ENCODE results near the gene TMUB1.

Gene TMUB1

DNA sequence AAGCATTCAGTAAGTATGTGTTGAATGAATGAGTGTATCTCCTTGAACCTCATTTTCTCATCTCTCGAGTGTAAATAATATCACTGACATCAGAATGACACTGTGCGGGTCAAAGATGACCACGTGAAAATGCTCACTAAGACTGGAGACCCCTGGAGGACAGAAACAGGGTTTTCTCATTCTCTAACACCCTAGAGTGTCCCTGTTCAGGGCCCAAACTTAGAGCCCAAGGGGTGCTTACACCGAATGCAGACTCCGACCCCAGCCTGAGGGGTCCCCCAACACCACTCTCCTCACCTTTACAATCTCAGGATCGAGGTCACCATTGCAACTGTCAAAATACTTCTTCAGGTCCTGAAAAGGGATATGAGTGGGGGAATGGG is 27.0 kb downstream of the TMUB1 start:
- Histone ChIP-seq H3K27me3 (ENCODE audit: control insufficient read depth, low read length) (no peaks in the 10 kb centered on the region), H4K20me1 (ENCODE audit: control insufficient read depth, insufficient read depth, low read depth, low read length) (peaks cover 6% of the 10 kb centered on the region; the same call in 1 of the 2 replicates), H3K9me2 (replicated peaks; ENCODE audit: control insufficient read depth, low read length) (no peaks in the 10 kb centered on the region), H3K36me3 (ENCODE audit: control insufficient read depth, low read length) (peaks cover 5% of the 10 kb centered on the region; the same call in 1 of the 2 replicates), H3K79me2 (ENCODE audit: control insufficient read depth, low read length) (peaks cover 18% of the 10 kb centered on the region), H3K9me3 (ENCODE audit: control insufficient read depth, insufficient read depth, low read length) (no peaks in the 10 kb centered on the region), H3F3A (ENCODE audit: control insufficient read depth, insufficient read depth) (peaks cover 7% of the 10 kb centered on the region), H3K4me3 (ENCODE audit: low read length) (no peak overlapping the region), H3K27ac (ENCODE audit: low read depth, low read length) (no peak overlapping the region), H3K4me2 (ENCODE audit: low read length) (0 out of 2 replicates have a peak overlapping the region, but pooled peaks have one; percentile 64), H3K4me1 (ENCODE audit: control insufficient read depth, low read length) (peaks cover 32% of the 10 kb centered on the region)
- TF ChIP-seq EZH2phosphoT487 (IDR thresholded peaks at IDR 0.05; ENCODE audit: borderline replicate concordance, low read length) (no peak), CTCF (IDR thresholded peaks at IDR 0.05; ENCODE audit: low read depth, low read length, poor library complexity, severe bottlenecking) (peak; percentile 16)

GRCh38 chr7:151053751-151054150 is 29.5 kb downstream of the TMUB1 start:
- Histone ChIP-seq H3K9me3 (ENCODE audit: control insufficient read depth, insufficient read depth, low read length) (no peaks in the 10 kb centered on the region), H3K4me2 (ENCODE audit: low read length) (no peak overlapping the region), H3K27ac (ENCODE audit: low read depth, low read length) (no peak overlapping the region), H3F3A (ENCODE audit: control insufficient read depth, insufficient read depth) (peaks cover 3% of the 10 kb centered on the region), H4K20me1 (ENCODE audit: control insufficient read depth, insufficient read depth, low read depth, low read length) (no peaks in the 10 kb centered on the region), H3K27me3 (ENCODE audit: control insufficient read depth, low read length) (peaks cover 11% of the 10 kb centered on the region; the same call in 1 of the 2 replicates), H3K9me2 (replicated peaks; ENCODE audit: control insufficient read depth, low read length) (no peaks in the 10 kb centered on the region), H3K79me2 (ENCODE audit: control insufficient read depth, low read length) (no peaks in the 10 kb centered on the region), H3K36me3 (ENCODE audit: control insufficient read depth, low read length) (no peaks in the 10 kb centered on the region), H3K4me1 (ENCODE audit: control insufficient read depth, low read length) (peaks cover 20% of the 10 kb centered on the region), H3K4me3 (ENCODE audit: low read length) (no peak overlapping the region)
- TF ChIP-seq EZH2phosphoT487 (IDR thresholded peaks at IDR 0.05; ENCODE audit: borderline replicate concordance, low read length) (no peak), CTCF (IDR thresholded peaks at IDR 0.05; ENCODE audit: low read depth, low read length, poor library complexity, severe bottlenecking) (no peak)

DNA sequence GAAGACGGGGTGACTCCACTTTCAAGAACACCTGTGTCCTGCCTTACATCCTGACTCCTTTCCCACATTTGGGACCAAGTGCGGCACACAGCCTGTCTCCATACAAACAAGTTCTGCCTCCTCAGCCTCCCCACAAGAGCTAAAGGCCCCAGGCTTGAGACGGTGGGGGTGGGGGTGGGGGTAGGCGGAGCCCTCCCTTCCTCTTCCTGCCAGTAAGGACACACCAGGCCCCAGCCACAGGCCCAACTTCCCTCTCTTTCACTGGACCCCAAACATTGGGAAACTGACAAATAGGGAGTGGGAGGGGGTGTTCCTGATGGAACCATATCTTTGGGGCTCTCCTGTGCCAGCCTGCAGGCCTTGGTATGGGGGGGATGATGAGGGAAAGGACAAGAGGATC is 30.2 kb downstream of the TMUB1 start:
- no peaks in the 10 kb centered on the region for H3F3A ChIP-seq (ENCODE audit: control insufficient read depth, insufficient read depth)
- H3K4me3 ChIP-seq (ENCODE audit: low read length): no peak overlapping the region
- peaks cover 11% of the 10 kb centered on the region; the same call in 1 of the 2 replicates for H3K27me3 ChIP-seq (ENCODE audit: control insufficient read depth, low read length)

More for the DNA sequence above, 30.2 kb downstream of the TMUB1 start:
- no peaks in the 10 kb centered on the region for H3K79me2 ChIP-seq (ENCODE audit: control insufficient read depth, low read length)
- no peaks in the 10 kb centered on the region for H3K9me2 ChIP-seq (replicated peaks; ENCODE audit: control insufficient read depth, low read length)
- H3K4me2 ChIP-seq (ENCODE audit: low read length): no peak overlapping the region
- no peaks in the 10 kb centered on the region for H3K9me3 ChIP-seq (ENCODE audit: control insufficient read depth, insufficient read depth, low read length)
- H4K20me1 ChIP-seq (ENCODE audit: control insufficient read depth, insufficient read depth, low read depth, low read length): no peaks in the 10 kb centered on the region
- TF ChIP-seq CTCF (IDR thresholded peaks at IDR 0.05; ENCODE audit: low read depth, low read length, poor library complexity, severe bottlenecking) (no peak), EZH2phosphoT487 (IDR thresholded peaks at IDR 0.05; ENCODE audit: borderline replicate concordance, low read length) (no peak)
- H3K4me1 ChIP-seq (ENCODE audit: control insufficient read depth, low read length): peaks cover 13% of the 10 kb centered on the region
- H3K36me3 ChIP-seq (ENCODE audit: control insufficient read depth, low read length): no peaks in the 10 kb centered on the region
- H3K27ac ChIP-seq (ENCODE audit: low read depth, low read length): no peak overlapping the region

Data from DOHH2 (cell line).